GM13977 (cell line): ENCODE results near the gene SLC17A8.

Experiments used
- DNase-seq: peaks from one replicate; pipeline ENCODE4 v3.0.0; 2012; ENCODE audit warnings: low spot score
- CTCF ChIP-seq: IDR thresholded peaks from 2 replicates; pipeline ENCODE4 v1.5.1; 2012; ENCODE audit warnings: mild to moderate bottlenecking, control low read depth; ENCODE audit not compliant: insufficient read depth; ENCODE audit errors: extremely low read depth, missing control alignments
- in situ Hi-C: fragments of 300-500 bp; cut with MboI; formaldehyde crosslinking; loops from one replicate; pipeline ENCODE4 v1.12.0; 2022; ENCODE audit warnings: low sequenced_read_pairs, low pct_unique_long_range_greater_than_20kb, mixed read lengths, inconsistent platforms; ENCODE audit not compliant: unreplicated experiment

The SLC17A8 gene

GRCh38 chr12:100433701-100434100 is 76.8 kb downstream of the SLC17A8 start:
- in situ Hi-C loops: no loop called here
- no peak for DNase-seq
- TF ChIP-seq CTCF: no peak

GRCh38 chr12:100434177-100434576 is 77.3 kb downstream of the SLC17A8 start:
- in situ Hi-C loops: no loop called here
- TF ChIP-seq CTCF: no peak
- no peak for DNase-seq

- no peak for TF ChIP-seq CTCF
Observed at GRCh38 chr12:100435957-100436356, 79.1 kb downstream of the SLC17A8 start.

GRCh38 chr12:100437038-100437841 is 80.4 kb downstream of the SLC17A8 start:
- in situ Hi-C loops: no loop called here
- no peak for DNase-seq
- TF ChIP-seq CTCF: no peak

More at GRCh38 chr12:100435957-100436356, 79.1 kb downstream of the SLC17A8 start:
- no peak for DNase-seq
- in situ Hi-C loops: no loop called here

- in situ Hi-C loops: no loop called here
- no peak for DNase-seq
- TF ChIP-seq CTCF: no peak
Observed at GRCh38 chr12:100439797-100440196, 82.9 kb downstream of the SLC17A8 start.

GRCh38 chr12:100442403-100442802 is 85.5 kb downstream of the SLC17A8 start:
- no peak for TF ChIP-seq CTCF
- in situ Hi-C loops: no loop called here
- no peak for DNase-seq
